GM23338 (cell line): ENCODE measurements around the gene PDCD2L. TPM values are rescaled to one million over a fixed set of nuclear protein-coding genes. Genes with fewer than 3 reads are reported as not detected.
"Not testable (repeated sequence)": the region's sequence is repeated elsewhere in the genome, so short reads cannot be mapped to it uniquely, and the experiment has no call there.

Experiments used
- ATAC-seq: fragments of 200-7000 bp; cut with Tn5 transposase; 3 replicates; pipeline ENCODE4 v1.9.1; 2020
- DNase-seq: peaks from one replicate; pipeline ENCODE4 v3.0.0-alpha.2; 2015; ENCODE audit warnings: low spot score
- H2AFZ ChIP-seq: fragments of 200-600 bp; sonication (generic); 2 replicates; pipeline ENCODE4 v1.8.0; 2016; ENCODE audit warnings: antibody characterized with exemption, mild to moderate bottlenecking, moderate library complexity
- H3F3A ChIP-seq: fragments of 200-600 bp; sonication (generic); replicated peaks from 2 replicates; pipeline ENCODE4 v1.8.0; 2017; ENCODE audit warnings: antibody characterized with exemption, mixed run types, low read depth
- H3K27ac ChIP-seq: fragments of 200-600 bp; sonication (generic); 2 replicates; pipeline ENCODE4 v1.6.1; 2016; ENCODE audit warnings: low read depth
- H3K27me3 ChIP-seq: fragments of 200-600 bp; sonication (generic); 2 replicates; pipeline ENCODE4 v1.8.0; 2016; ENCODE audit warnings: mild to moderate bottlenecking, mixed run types, moderate library complexity; ENCODE audit not compliant: insufficient read depth
- H3K36me3 ChIP-seq: fragments of 200-600 bp; sonication (generic); 2 replicates; pipeline ENCODE4 v1.8.0; 2016; ENCODE audit warnings: mild to moderate bottlenecking; ENCODE audit not compliant: insufficient read depth
- H3K4me1 ChIP-seq: fragments of 200-600 bp; sonication (generic); 2 replicates; pipeline ENCODE4 v1.8.0; 2016; ENCODE audit warnings: mild to moderate bottlenecking, moderate library complexity; ENCODE audit not compliant: insufficient read depth
- H3K4me2 ChIP-seq: fragments of 200-600 bp; sonication (generic); 2 replicates; pipeline ENCODE4 v1.7.1; 2017; ENCODE audit warnings: mixed run types
- H3K4me3 ChIP-seq: fragments of 200-600 bp; sonication (generic); 2 replicates; pipeline ENCODE4 v1.6.1; 2016; ENCODE audit warnings: mixed run types
- H3K79me2 ChIP-seq: fragments of 200-600 bp; sonication (generic); replicated peaks from 2 replicates; pipeline ENCODE4 v1.8.0; 2017; ENCODE audit warnings: mild to moderate bottlenecking; ENCODE audit not compliant: insufficient read depth
- H3K9me2 ChIP-seq: fragments of 200-600 bp; sonication (generic); 2 replicates; pipeline ENCODE4 v1.8.0; 2017; ENCODE audit not compliant: insufficient read depth
- H4K20me1 ChIP-seq: fragments of 200-600 bp; sonication (generic); replicated peaks from 2 replicates; pipeline ENCODE4 v1.8.0; 2017; ENCODE audit warnings: mild to moderate bottlenecking; ENCODE audit not compliant: insufficient read depth
- H3K27ac Mint-ChIP-seq: 2 replicates; pipeline ENCODE4 v1.8.0; 2020; ENCODE audit warnings: inconsistent platforms, mild to moderate bottlenecking, moderate library complexity, mixed read lengths
- H3K27me3 Mint-ChIP-seq: 3 replicates; pipeline ENCODE4 v1.8.0; 2022; ENCODE audit warnings: low read depth, mild to moderate bottlenecking, moderate library complexity, mixed read lengths, inconsistent platforms; ENCODE audit not compliant: insufficient read depth, poor library complexity
- H3K36me3 Mint-ChIP-seq: 3 replicates; pipeline ENCODE4 v1.8.0; 2021; ENCODE audit warnings: low read depth, mild to moderate bottlenecking, inconsistent platforms, moderate library complexity, mixed read lengths
- H3K4me1 Mint-ChIP-seq: 3 replicates; pipeline ENCODE4 v1.8.0; 2020; ENCODE audit warnings: mild to moderate bottlenecking, inconsistent platforms, mixed read lengths
- H3K4me3 Mint-ChIP-seq: 3 replicates; pipeline ENCODE4 v1.8.0; 2021; ENCODE audit warnings: moderate library complexity, mild to moderate bottlenecking, inconsistent platforms, mixed read lengths
- H3K9me3 Mint-ChIP-seq: 3 replicates; pipeline ENCODE4 v1.8.0; 2020; ENCODE audit warnings: moderate library complexity, mild to moderate bottlenecking, inconsistent platforms, mixed read lengths
- ETS1 ChIP-seq: IDR thresholded peaks from 2 replicates; pipeline ENCODE4 v1.6.1; 2016; ENCODE audit warnings: antibody characterized with exemption
- NANOG ChIP-seq: IDR thresholded peaks from 2 replicates; pipeline ENCODE4 v1.6.1; 2016; ENCODE audit warnings: antibody characterized with exemption, borderline replicate concordance
- polyA plus RNA-seq: library from polyadenylated mRNA; unstranded; fragments of >200 nt; fragmentation: Nextera tagmentation; extraction: Ambion mirVana; gene quantifications from 2 replicates; pipeline ENCODE4 v1.2.1, GENCODE V29; 2016
- total RNA-seq: library from RNA; depleted of rRNA; stranded (reverse); fragments of >200 nt; shearing (Covaris generic); gene quantifications from 2 replicates; pipeline ENCODE4 v1.2.3, GENCODE V29; 2014
- TF ChIP-seq, protein P1 (sequence below), 2 experiments: fragments of 200-600 bp in 1 of 2; sonication (generic) in 1 of 2; conservative IDR thresholded peaks; 2 replicates each; pipeline versions ENCODE4 v1.5.1 to v1.6.1; 2016 to 2017; ENCODE audit warnings: antibody characterized with exemption in 2 of 2, low read depth in 2 of 2, mild to moderate bottlenecking in 2 of 2, moderate library complexity in 1 of 2
- TF ChIP-seq, protein P2 (sequence below): fragments of 250-450 bp; sonication (Bioruptor Pico); IDR thresholded peaks from 2 replicates; pipeline ENCODE4 v1.5.0; 2020; ENCODE audit warnings: mild to moderate bottlenecking, moderate library complexity

The PDCD2L gene
- total and polyA plus RNA-seq, 2 experiments from 2014 or later, result 61.3 to 67.2 TPM

GRCh38 chr19:34454685-34455084, 50.5 kb downstream of the PDCD2L start:
- H3K27me3 ChIP-seq, result no peaks in the 10 kb centered on the region
- H3K36me3 ChIP-seq, result peaks cover 70% of the 10 kb centered on the region
- H3K4me2 ChIP-seq, result no peak overlapping the region
- H4K20me1 ChIP-seq, result peaks cover 37% of the 10 kb centered on the region
- Mint-ChIP-seq H3K36me3 (peaks cover 84% of the 10 kb centered on the region), H3K9me3 (no peaks in the 10 kb centered on the region), H3K27ac (peak overlapping the region; percentile 10; the same call in 1 of the 2 replicates), H3K4me3 (no peak overlapping the region), H3K27me3 (no peaks in the 10 kb centered on the region), H3K4me1 (peaks cover 13% of the 10 kb centered on the region; the same call in 2 of the 3 replicates)
- no peak for DNase-seq
- no peak overlapping the region for H2AFZ ChIP-seq
- H3K4me3 ChIP-seq, result no peak overlapping the region
- TF ChIP-seq NANOG (no peak), ETS1 (no peak)
- TF ChIP-seq, protein P1, sequence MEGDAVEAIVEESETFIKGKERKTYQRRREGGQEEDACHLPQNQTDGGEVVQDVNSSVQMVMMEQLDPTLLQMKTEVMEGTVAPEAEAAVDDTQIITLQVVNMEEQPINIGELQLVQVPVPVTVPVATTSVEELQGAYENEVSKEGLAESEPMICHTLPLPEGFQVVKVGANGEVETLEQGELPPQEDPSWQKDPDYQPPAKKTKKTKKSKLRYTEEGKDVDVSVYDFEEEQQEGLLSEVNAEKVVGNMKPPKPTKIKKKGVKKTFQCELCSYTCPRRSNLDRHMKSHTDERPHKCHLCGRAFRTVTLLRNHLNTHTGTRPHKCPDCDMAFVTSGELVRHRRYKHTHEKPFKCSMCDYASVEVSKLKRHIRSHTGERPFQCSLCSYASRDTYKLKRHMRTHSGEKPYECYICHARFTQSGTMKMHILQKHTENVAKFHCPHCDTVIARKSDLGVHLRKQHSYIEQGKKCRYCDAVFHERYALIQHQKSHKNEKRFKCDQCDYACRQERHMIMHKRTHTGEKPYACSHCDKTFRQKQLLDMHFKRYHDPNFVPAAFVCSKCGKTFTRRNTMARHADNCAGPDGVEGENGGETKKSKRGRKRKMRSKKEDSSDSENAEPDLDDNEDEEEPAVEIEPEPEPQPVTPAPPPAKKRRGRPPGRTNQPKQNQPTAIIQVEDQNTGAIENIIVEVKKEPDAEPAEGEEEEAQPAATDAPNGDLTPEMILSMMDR (conservative IDR thresholded peaks at IDR 0.05; ENCODE audit: low read depth in 2 of 2), result no peak
- TF ChIP-seq, protein P2, sequence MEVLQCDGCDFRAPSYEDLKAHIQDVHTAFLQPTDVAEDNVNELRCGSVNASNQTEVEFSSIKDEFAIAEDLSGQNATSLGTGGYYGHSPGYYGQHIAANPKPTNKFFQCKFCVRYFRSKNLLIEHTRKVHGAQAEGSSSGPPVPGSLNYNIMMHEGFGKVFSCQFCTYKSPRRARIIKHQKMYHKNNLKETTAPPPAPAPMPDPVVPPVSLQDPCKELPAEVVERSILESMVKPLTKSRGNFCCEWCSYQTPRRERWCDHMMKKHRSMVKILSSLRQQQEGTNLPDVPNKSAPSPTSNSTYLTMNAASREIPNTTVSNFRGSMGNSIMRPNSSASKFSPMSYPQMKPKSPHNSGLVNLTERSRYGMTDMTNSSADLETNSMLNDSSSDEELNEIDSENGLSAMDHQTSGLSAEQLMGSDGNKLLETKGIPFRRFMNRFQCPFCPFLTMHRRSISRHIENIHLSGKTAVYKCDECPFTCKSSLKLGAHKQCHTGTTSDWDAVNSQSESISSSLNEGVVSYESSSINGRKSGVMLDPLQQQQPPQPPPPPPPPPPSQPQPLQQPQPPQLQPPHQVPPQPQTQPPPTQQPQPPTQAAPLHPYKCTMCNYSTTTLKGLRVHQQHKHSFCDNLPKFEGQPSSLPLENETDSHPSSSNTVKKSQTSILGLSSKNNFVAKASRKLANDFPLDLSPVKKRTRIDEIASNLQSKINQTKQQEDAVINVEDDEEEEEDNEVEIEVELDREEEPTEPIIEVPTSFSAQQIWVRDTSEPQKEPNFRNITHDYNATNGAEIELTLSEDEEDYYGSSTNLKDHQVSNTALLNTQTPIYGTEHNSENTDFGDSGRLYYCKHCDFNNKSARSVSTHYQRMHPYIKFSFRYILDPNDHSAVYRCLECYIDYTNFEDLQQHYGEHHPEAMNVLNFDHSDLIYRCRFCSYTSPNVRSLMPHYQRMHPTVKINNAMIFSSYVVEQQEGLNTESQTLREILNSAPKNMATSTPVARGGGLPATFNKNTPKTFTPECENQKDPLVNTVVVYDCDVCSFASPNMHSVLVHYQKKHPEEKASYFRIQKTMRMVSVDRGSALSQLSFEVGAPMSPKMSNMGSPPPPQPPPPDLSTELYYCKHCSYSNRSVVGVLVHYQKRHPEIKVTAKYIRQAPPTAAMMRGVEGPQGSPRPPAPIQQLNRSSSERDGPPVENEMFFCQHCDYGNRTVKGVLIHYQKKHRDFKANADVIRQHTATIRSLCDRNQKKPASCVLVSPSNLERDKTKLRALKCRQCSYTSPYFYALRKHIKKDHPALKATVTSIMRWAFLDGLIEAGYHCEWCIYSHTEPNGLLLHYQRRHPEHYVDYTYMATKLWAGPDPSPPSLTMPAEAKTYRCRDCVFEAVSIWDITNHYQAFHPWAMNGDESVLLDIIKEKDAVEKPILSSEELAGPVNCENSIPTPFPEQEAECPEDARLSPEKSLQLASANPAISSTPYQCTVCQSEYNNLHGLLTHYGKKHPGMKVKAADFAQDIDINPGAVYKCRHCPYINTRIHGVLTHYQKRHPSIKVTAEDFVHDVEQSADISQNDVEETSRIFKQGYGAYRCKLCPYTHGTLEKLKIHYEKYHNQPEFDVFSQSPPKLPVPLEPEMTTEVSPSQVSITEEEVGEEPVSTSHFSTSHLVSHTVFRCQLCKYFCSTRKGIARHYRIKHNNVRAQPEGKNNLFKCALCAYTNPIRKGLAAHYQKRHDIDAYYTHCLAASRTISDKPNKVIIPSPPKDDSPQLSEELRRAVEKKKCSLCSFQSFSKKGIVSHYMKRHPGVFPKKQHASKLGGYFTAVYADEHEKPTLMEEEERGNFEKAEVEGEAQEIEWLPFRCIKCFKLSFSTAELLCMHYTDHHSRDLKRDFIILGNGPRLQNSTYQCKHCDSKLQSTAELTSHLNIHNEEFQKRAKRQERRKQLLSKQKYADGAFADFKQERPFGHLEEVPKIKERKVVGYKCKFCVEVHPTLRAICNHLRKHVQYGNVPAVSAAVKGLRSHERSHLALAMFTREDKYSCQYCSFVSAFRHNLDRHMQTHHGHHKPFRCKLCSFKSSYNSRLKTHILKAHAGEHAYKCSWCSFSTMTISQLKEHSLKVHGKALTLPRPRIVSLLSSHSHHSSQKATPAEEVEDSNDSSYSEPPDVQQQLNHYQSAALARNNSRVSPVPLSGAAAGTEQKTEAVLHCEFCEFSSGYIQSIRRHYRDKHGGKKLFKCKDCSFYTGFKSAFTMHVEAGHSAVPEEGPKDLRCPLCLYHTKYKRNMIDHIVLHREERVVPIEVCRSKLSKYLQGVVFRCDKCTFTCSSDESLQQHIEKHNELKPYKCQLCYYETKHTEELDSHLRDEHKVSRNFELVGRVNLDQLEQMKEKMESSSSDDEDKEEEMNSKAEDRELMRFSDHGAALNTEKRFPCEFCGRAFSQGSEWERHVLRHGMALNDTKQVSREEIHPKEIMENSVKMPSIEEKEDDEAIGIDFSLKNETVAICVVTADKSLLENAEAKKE (CRISPR knock-in tag), result no peak
- no peak for ATAC-seq
- peaks cover 7% of the 10 kb centered on the region for H3F3A ChIP-seq
- H3K27ac ChIP-seq, result no peak overlapping the region
- H3K9me2 ChIP-seq, result no peaks in the 10 kb centered on the region
- H3K4me1 ChIP-seq, result no peaks in the 10 kb centered on the region
- H3K79me2 ChIP-seq, result peaks cover 74% of the 10 kb centered on the region

GRCh38 chr19:34455783-34456480, 51.7 kb downstream of the PDCD2L start:
- H3K27ac ChIP-seq, H3K4me3 Mint-ChIP-seq, H3K4me2 ChIP-seq, H3K4me3 ChIP-seq, H3K9me3 Mint-ChIP-seq, H3K27ac Mint-ChIP-seq, DNase-seq, ATAC-seq, H2AFZ ChIP-seq, H3K27me3 ChIP-seq, H3K4me1 ChIP-seq, H3F3A ChIP-seq, H3K9me2 ChIP-seq, H3K27me3 Mint-ChIP-seq: not testable (repeated sequence)
- Histone ChIP-seq H3K79me2 (peaks cover 84% of the 10 kb centered on the region), H3K36me3 (peaks cover 70% of the 10 kb centered on the region), H4K20me1 (peaks cover 43% of the 10 kb centered on the region)
- Mint-ChIP-seq H3K4me1 (peaks cover 13% of the 10 kb centered on the region; the same call in 2 of the 3 replicates), H3K36me3 (peaks cover 88% of the 10 kb centered on the region)
